Measurements from ENCODE around the gene TFR2.

- TF ChIP-seq SMC3 (IDR thresholded peaks at IDR 0.05; ENCODE audit: low read length) (no peak), EZH2 (conservative IDR thresholded peaks at IDR 0.05; ENCODE audit: low read depth, low read length) (no peak), MXI1 (IDR thresholded peaks at IDR 0.05; ENCODE audit: borderline replicate concordance, low read depth, low read length) (no peak), ZNF615 (CRISPR knock-in tag; IDR thresholded peaks at IDR 0.05; ENCODE audit: borderline replicate concordance) (no peak), TERF1 (CRISPR knock-in tag; IDR thresholded peaks at IDR 0.05) (no peak), GMEB1 (CRISPR knock-in tag; IDR thresholded peaks at IDR 0.05; ENCODE audit: borderline replicate concordance) (no peak), ZFP1 (CRISPR knock-in tag; IDR thresholded peaks at IDR 0.05) (no peak), ETV6 (CRISPR knock-in tag; conservative IDR thresholded peaks at IDR 0.05) (no peak), BRCA1 (CRISPR knock-in tag; IDR thresholded peaks at IDR 0.05) (no peak), MXD4 (CRISPR knock-in tag; IDR thresholded peaks at IDR 0.05) (no peak), MIER2 (CRISPR knock-in tag; IDR thresholded peaks at IDR 0.05) (no peak), TFDP1 (CRISPR knock-in tag; IDR thresholded peaks at IDR 0.05; ENCODE audit: borderline replicate concordance) (no peak)
These were observed 23.9 kb upstream of the TFR2 start for GRCh38 chr7:100665168-100665726.
